ENCODE data around the gene UBE2M. TPM values are rescaled to one million over a fixed set of nuclear protein-coding genes. Genes with fewer than 3 reads are reported as not detected.

UBE2M gene
- polyA plus RNA-seq, 1 of the 3 experiments (the other 2 are of a cell fraction), result 135 TPM

- no peak overlapping the region for H3K4me3 ChIP-seq (ENCODE audit: low read depth in 2 of 2, low read length in 1 of 2)
- no peak for DNase-seq
- H3K9me3 ChIP-seq, result no peaks in the 10 kb centered on the region
- H3K27ac ChIP-seq (ENCODE audit: low read depth in 2 of 2, low read length in 1 of 2), result no peak overlapping the region
- peaks cover 15 to 33% of the 10 kb centered on the region in 2 experiments for H3K36me3 ChIP-seq (replicated peaks in 1 of 2; ENCODE audit: control insufficient read depth in 1 of 2, insufficient read depth in 2 of 2, low read length in 1 of 2)
- TF ChIP-seq EZH2phosphoT487 (IDR thresholded peaks at IDR 0.05; ENCODE audit: borderline replicate concordance, low read depth), result no peak
- TF ChIP-seq FOXM1 (IDR thresholded peaks at IDR 0.05; ENCODE audit: low read depth), result no peak
- TF ChIP-seq TCF12 (IDR thresholded peaks at IDR 0.05), result no peak
- no peak for TF ChIP-seq FOSL2 (IDR thresholded peaks at IDR 0.05; ENCODE audit: borderline replicate concordance, low read depth)
- no peak for TF ChIP-seq EP300 (IDR thresholded peaks at IDR 0.05; ENCODE audit: borderline replicate concordance in 1 of 2, low read depth in 1 of 2, low read length in 1 of 2)
- H3K27me3 ChIP-seq (ENCODE audit: insufficient read depth), result no peaks in the 10 kb centered on the region
- H3K79me2 ChIP-seq (ENCODE audit: insufficient read depth), result peaks cover 11% of the 10 kb centered on the region; the same call in 1 of the 2 replicates
- no peaks in the 10 kb centered on the region for H4K20me1 ChIP-seq (ENCODE audit: insufficient read depth)
- no peak overlapping the region for H3K9ac ChIP-seq
- ChIA-PET CTCF (no interaction called here), POLR2A (no interaction called here)
- no CpG with 5 or more reads among the region's 8 CpGs for WGBS (ENCODE audit: low lambda C conversion rate)
- H3K4me2 ChIP-seq, result no peak overlapping the region
- no peak overlapping the region for H2AFZ ChIP-seq (ENCODE audit: low read depth)
- peaks cover 24% of the 10 kb centered on the region for H3F3A ChIP-seq (replicated peaks; ENCODE audit: insufficient read depth)
- no peaks in the 10 kb centered on the region for H3K9me2 ChIP-seq
- H3K4me1 ChIP-seq (ENCODE audit: control insufficient read depth in 1 of 2, insufficient read depth in 2 of 2, low read depth in 1 of 2, low read length in 1 of 2), result peaks cover 4 to 20% of the 10 kb centered on the region in 2 experiments; a peak in 2 of 4 replicates
Measured at GRCh38 chr19:58569943-58570670, 11.7 kb upstream of the UBE2M start.

GRCh38 chr19:58569191-58569942 lies 11.0 kb upstream of the UBE2M start:
- CTCF ChIA-PET, result no interaction called here
- WGBS (ENCODE audit: low lambda C conversion rate), result 80% methylated on average over 1 of the region's 6 CpGs
- TF ChIP-seq SIN3A (IDR thresholded peaks at IDR 0.05; ENCODE audit: borderline replicate concordance, low read depth, low read length) (no peak), IRF3 (IDR thresholded peaks at IDR 0.05; ENCODE audit: low read depth, low read length) (no peak), USF2 (IDR thresholded peaks at IDR 0.05; ENCODE audit: borderline replicate concordance, low read depth, low read length) (no peak), CTCF (IDR thresholded peaks at IDR 0.05) (no peak), NRF1 (IDR thresholded peaks at IDR 0.05; ENCODE audit: low read depth, low read length) (no peak), TAF1 (IDR thresholded peaks at IDR 0.05; ENCODE audit: borderline replicate concordance, low read depth, low read length) (no peak), GATA2 (CRISPR knock-in tag; IDR thresholded peaks at IDR 0.05) (no peak), GABPA (IDR thresholded peaks at IDR 0.05; ENCODE audit: low read depth) (no peak), RCOR1 (IDR thresholded peaks at IDR 0.05; ENCODE audit: low read length) (no peak), TCF12 (IDR thresholded peaks at IDR 0.05) (no peak), MAX (IDR thresholded peaks at IDR 0.05; ENCODE audit: low read depth) (no peak), JUND (IDR thresholded peaks at IDR 0.05) (no peak), MEF2A (IDR thresholded peaks at IDR 0.05; ENCODE audit: borderline replicate concordance, low read depth) (no peak)
- TF ChIP-seq, protein P1, sequence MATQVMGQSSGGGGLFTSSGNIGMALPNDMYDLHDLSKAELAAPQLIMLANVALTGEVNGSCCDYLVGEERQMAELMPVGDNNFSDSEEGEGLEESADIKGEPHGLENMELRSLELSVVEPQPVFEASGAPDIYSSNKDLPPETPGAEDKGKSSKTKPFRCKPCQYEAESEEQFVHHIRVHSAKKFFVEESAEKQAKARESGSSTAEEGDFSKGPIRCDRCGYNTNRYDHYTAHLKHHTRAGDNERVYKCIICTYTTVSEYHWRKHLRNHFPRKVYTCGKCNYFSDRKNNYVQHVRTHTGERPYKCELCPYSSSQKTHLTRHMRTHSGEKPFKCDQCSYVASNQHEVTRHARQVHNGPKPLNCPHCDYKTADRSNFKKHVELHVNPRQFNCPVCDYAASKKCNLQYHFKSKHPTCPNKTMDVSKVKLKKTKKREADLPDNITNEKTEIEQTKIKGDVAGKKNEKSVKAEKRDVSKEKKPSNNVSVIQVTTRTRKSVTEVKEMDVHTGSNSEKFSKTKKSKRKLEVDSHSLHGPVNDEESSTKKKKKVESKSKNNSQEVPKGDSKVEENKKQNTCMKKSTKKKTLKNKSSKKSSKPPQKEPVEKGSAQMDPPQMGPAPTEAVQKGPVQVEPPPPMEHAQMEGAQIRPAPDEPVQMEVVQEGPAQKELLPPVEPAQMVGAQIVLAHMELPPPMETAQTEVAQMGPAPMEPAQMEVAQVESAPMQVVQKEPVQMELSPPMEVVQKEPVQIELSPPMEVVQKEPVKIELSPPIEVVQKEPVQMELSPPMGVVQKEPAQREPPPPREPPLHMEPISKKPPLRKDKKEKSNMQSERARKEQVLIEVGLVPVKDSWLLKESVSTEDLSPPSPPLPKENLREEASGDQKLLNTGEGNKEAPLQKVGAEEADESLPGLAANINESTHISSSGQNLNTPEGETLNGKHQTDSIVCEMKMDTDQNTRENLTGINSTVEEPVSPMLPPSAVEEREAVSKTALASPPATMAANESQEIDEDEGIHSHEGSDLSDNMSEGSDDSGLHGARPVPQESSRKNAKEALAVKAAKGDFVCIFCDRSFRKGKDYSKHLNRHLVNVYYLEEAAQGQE (IDR thresholded peaks at IDR 0.05; ENCODE audit: low read depth, low read length), result no peak

More at GRCh38 chr19:58569191-58569942, 11.0 kb upstream of the UBE2M start:
- Histone ChIP-seq H3K4me1 (ENCODE audit: control insufficient read depth in 1 of 2, insufficient read depth in 2 of 2, low read depth in 1 of 2, low read length in 1 of 2) (peaks cover 4 to 17% of the 10 kb centered on the region in 2 experiments; a peak in 2 of 4 replicates), H3K9me2 (no peaks in the 10 kb centered on the region), H3K27me3 (ENCODE audit: insufficient read depth) (no peaks in the 10 kb centered on the region), H3K9me3 (no peaks in the 10 kb centered on the region), H2AFZ (ENCODE audit: low read depth) (no peak overlapping the region), H3K79me2 (ENCODE audit: insufficient read depth) (peaks cover 11% of the 10 kb centered on the region; the same call in 1 of the 2 replicates), H3K4me3 (ENCODE audit: low read depth in 2 of 2, low read length in 1 of 2) (no peak overlapping the region), H3F3A (replicated peaks; ENCODE audit: insufficient read depth) (peaks cover 21% of the 10 kb centered on the region), H3K27ac (ENCODE audit: low read depth in 2 of 2, low read length in 1 of 2) (no peak overlapping the region), H4K20me1 (ENCODE audit: insufficient read depth) (no peaks in the 10 kb centered on the region), H3K4me2 (no peak overlapping the region), H3K9ac (no peak overlapping the region), H3K36me3 (replicated peaks in 1 of 2; ENCODE audit: control insufficient read depth in 1 of 2, insufficient read depth in 2 of 2, low read length in 1 of 2) (peaks cover 15 to 33% of the 10 kb centered on the region in 2 experiments)
- no peak for DNase-seq
- POLR2A ChIA-PET, result interaction anchor here (0.8 kb wide), 1 partner anchor 11 kb away, joined by 3 read pairs; the partner anchor contains the start of gene UBE2M
